HG03432 (cell line): ENCODE results near the gene CCNG2.
A peak's percentile ranks its signal among the peaks of the same experiment; 100 is the strongest.
"Not testable (repeated sequence)": the region's sequence is repeated elsewhere in the genome, so short reads cannot be mapped to it uniquely, and the experiment has no call there.

ENCODE experiments used
- ATAC-seq: cut with Tn5 transposase; IDR thresholded peaks from one replicate; pipeline ENCODE4 v1.9.1; 2021; ENCODE audit warnings: mild to moderate bottlenecking, moderate library complexity; ENCODE audit not compliant: unreplicated experiment

CCNG2 gene

GRCh38 chr4:77156912-77157858 lies at the start of gene CCNG2:
Gene CCNG2, plus strand, starts transcription at chr4:77157207. Its CDS starts 1,326 bp downstream, at chr4:77158533.
- ATAC-seq: peak; percentile 26

- ATAC-seq: no peak
Measured at GRCh38 chr4:77110730-77111129, 46.3 kb upstream of the CCNG2 start.

GRCh38 chr4:77113069-77113468 lies 43.9 kb upstream of the CCNG2 start:
- ATAC-seq: no peak

GRCh38 chr4:77117721-77118120 lies 39.3 kb upstream of the CCNG2 start:
- ATAC-seq: no peak

GRCh38 chr4:77120886-77121508 lies 36.0 kb upstream of the CCNG2 start:
- peak; percentile 70 for ATAC-seq

- ATAC-seq: no peak
Measured at GRCh38 chr4:77121736-77122240, 35.2 kb upstream of the CCNG2 start.

- no peak for ATAC-seq
Measured at GRCh38 chr4:77122656-77123055, 34.4 kb upstream of the CCNG2 start.

GRCh38 chr4:77123411-77123810 lies 33.6 kb upstream of the CCNG2 start:
- no peak for ATAC-seq

GRCh38 chr4:77124576-77124975 lies 32.4 kb upstream of the CCNG2 start:
- ATAC-seq: no peak

GRCh38 chr4:77125961-77126360 lies 31.0 kb upstream of the CCNG2 start:
- ATAC-seq: no peak

GRCh38 chr4:77126809-77127208 lies 30.2 kb upstream of the CCNG2 start:
- peak; percentile 95 for ATAC-seq

GRCh38 chr4:77127215-77127614 lies 29.8 kb upstream of the CCNG2 start:
- ATAC-seq: peak; percentile 60

GRCh38 chr4:77127837-77128621 lies 29.0 kb upstream of the CCNG2 start:
- ATAC-seq: no peak

- no peak for ATAC-seq
Measured at GRCh38 chr4:77132652-77133312, 24.2 kb upstream of the CCNG2 start.

- ATAC-seq: not testable (repeated sequence)
Measured at GRCh38 chr4:77137448-77137847, 19.6 kb upstream of the CCNG2 start.

- ATAC-seq: no peak
Measured at GRCh38 chr4:77141964-77142645, 14.9 kb upstream of the CCNG2 start.

- no peak for ATAC-seq
Measured at GRCh38 chr4:77142646-77143028, 14.4 kb upstream of the CCNG2 start.

- ATAC-seq: no peak
Measured at GRCh38 chr4:77143091-77143490, 13.9 kb upstream of the CCNG2 start.

GRCh38 chr4:77145842-77146185 lies 11.2 kb upstream of the CCNG2 start:
- peak; percentile 55 for ATAC-seq
